Measurements from ENCODE around the gene RBM12. TPM values are rescaled to one million over a fixed set of nuclear protein-coding genes. Genes with fewer than 3 reads are reported as not detected.
A peak's percentile ranks its signal among the peaks of the same experiment; 100 is the strongest.

The RBM12 gene
- polyA plus RNA-seq, 3 donors, result 94.7 to 106 (median 102) TPM

DNA sequence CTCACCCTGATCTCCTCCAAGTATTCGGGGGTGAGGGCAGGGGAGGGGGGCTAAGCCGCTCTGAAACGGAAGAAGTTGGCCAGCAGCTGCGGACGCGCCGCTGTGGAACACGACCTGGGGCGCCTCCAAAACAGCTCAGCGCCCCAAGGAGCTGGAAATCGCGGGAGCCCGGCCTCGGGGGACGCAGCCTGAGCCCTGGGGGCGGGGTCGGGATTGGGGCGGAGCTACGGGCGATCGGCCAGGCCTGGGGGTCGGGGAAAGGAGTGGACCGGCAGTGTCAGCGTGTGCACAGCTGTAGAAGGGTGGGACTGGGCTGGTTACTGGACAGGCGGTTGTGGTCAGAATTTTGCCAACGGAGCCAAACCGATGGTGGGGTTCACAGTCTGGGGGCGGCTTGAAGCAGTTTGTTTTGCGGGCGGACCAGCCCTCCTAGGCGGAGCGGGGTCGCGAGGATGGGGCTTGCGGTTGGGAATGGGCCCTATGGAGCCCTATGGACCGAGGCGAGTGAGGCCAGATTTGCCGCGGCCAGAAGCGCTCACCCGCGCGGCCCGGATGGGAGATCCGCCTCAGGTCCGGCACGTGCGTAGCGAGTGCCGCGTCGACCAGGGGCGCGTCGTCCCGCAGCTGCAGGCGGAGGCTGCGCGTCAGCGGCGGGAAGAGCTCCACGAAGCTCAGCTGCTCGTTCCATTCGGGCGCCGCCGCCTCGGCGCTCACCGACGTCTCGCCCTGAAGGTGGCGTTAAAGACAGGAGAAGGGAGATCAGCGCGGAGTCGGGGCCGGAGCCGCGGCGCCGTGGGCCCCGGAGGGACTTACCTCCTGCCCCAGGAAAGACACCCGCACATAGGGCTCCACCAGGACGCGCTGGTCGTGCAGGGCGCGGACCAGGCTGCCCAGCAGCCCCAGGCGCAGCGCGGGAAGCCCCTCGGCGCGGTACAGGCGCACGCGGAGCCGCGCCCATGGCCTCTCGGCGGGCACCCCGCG lies 63.4 kb downstream of the RBM12 start:
- peak; percentile 63 for DNase-seq

GRCh38 chr20:35600176-35600992 lies 64.3 kb downstream of the RBM12 start:
- DNase-seq, result no peak

DNA sequence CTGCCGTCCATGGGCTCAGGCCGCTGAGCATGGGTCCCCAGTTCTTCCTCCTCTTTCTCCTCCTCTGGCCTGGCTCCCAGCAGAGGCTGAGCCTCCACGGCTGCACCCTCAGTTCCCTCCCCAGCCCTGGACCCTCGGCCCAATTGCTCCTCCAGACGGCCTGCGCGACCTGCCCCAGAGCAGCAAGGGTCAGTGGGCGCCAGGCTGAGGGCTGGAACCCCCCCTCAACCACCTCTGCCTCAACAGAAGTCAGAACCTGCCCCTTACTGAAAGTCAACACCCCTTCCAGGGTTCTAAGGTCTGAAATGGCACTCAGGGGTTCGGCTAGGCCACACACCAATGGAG lies 65.0 kb downstream of the RBM12 start:
- DNase-seq, result no peak

Other genes with a start within 250 kb of the RBM12 start
- under 1 TPM in 2 of 3 donors, not detected in 1; 0.09 to 0.14 TPM for gene GDF5, start 226.7 kb downstream of the RBM12 start, polyA plus RNA-seq (ENCODE audit: insufficient read length in 3 of 3)
- 10 to 100 TPM; 56.7 to 65.5 (median 64.3) TPM for gene CEP250, start 209.3 kb downstream of the RBM12 start, polyA plus RNA-seq (ENCODE audit: insufficient read length in 3 of 3)
- gene C20orf173, start 135.2 kb downstream of the RBM12 start, polyA plus RNA-seq (ENCODE audit: insufficient read length in 3 of 3), result not detected
- gene ERGIC3, start 122.8 kb downstream of the RBM12 start, polyA plus RNA-seq (ENCODE audit: insufficient read length in 3 of 3), result 100 to 1,000 TPM; 348 to 369 (median 365) TPM
- gene SPAG4, start 49.1 kb downstream of the RBM12 start, polyA plus RNA-seq (ENCODE audit: insufficient read length in 3 of 3), result 1 to 10 TPM; 2.6 to 6.5 (median 4.6) TPM
- gene CPNE1, start within 50 bp of the RBM12 start, polyA plus RNA-seq (ENCODE audit: insufficient read length in 3 of 3), result 100 to 1,000 TPM; 166 to 209 (median 203) TPM
- gene NFS1, start 34.5 kb upstream of the RBM12 start, polyA plus RNA-seq (ENCODE audit: insufficient read length in 3 of 3), result 10 to 100 TPM; 27.3 to 31.6 (median 31.1) TPM
- 100 to 1,000 TPM in 1 of 3 donors, 10 to 100 TPM in 2; 76.5 to 100 (median 91.1) TPM for gene ROMO1, start 34.5 kb upstream of the RBM12 start, polyA plus RNA-seq (ENCODE audit: insufficient read length in 3 of 3)
- 100 to 1,000 TPM; 540 to 689 (median 646) TPM for gene RBM39, start 77.4 kb upstream of the RBM12 start, polyA plus RNA-seq (ENCODE audit: insufficient read length in 3 of 3)
- 10 to 100 TPM; 30.2 to 34.8 (median 32.2) TPM for gene PHF20, start 107.1 kb upstream of the RBM12 start, polyA plus RNA-seq (ENCODE audit: insufficient read length in 3 of 3)

Data from renal pelvis (tissue), 4 donors.